Naive thymus-derived CD4-positive, alpha-beta T cell (primary cell): ENCODE data around the gene RBM5. TPM values are rescaled to one million over a fixed set of nuclear protein-coding genes. Genes with fewer than 3 reads are reported as not detected.
A peak's percentile ranks its signal among the peaks of the same experiment; 100 is the strongest.

Experiments
- ATAC-seq: fragments of 150-1000 bp; cut with Tn5 transposase; 2 replicates; pipeline ENCODE4 v1.10.0; 2021; ENCODE audit warnings: mild to moderate bottlenecking, moderate library complexity
- CTCF ChIA-PET: fragments of 350-600 bp; sonication (Branson Sonifier 250); formaldehyde crosslinking; loops from one replicate; lab custom pipeline; 2021; ENCODE audit warnings: antibody characterized with exemption; lab: Charles Lee
- POLR2A ChIA-PET: fragments of 350-600 bp; sonication (Branson Sonifier 250); formaldehyde crosslinking; loops from one replicate; lab custom pipeline; 2021; ENCODE audit warnings: antibody characterized with exemption, inconsistent platforms; lab: Charles Lee
- DNase-seq, 9 donors: peaks; one replicate each; pipeline versions ENCODE4 v3.0.0 to v3.0.0-alpha.2; 2020 to 2022; ENCODE audit warnings: mixed read lengths in 1 of 9
- H3K27ac ChIP-seq: one replicate; pipeline ENCODE4 v1.7.0; 2013; ENCODE audit warnings: mild to moderate bottlenecking, low read depth, low read length, moderate library complexity
- H3K27me3 ChIP-seq, 2 donors: one replicate each; pipeline ENCODE4 v1.7.0; 2013; ENCODE audit warnings: low read length in 2 of 2, mild to moderate bottlenecking in 2 of 2, moderate library complexity in 2 of 2; ENCODE audit not compliant: control insufficient read depth in 2 of 2, insufficient read depth in 2 of 2
- H3K36me3 ChIP-seq, 3 experiments: 1 replicate in 2 of 3; 2 replicates in 1 of 3; pipeline ENCODE4 v1.7.0; 2013; ENCODE audit warnings: low read length in 3 of 3, mild to moderate bottlenecking in 3 of 3, moderate library complexity in 1 of 3; ENCODE audit not compliant: insufficient read depth in 3 of 3, control insufficient read depth in 2 of 3
- H3K4me1 ChIP-seq, 2 donors: one replicate each; pipeline ENCODE4 v1.7.0; 2013; ENCODE audit warnings: low read length in 2 of 2, mild to moderate bottlenecking in 2 of 2, moderate library complexity in 1 of 2; ENCODE audit not compliant: control insufficient read depth in 2 of 2, insufficient read depth in 2 of 2
- H3K4me3 ChIP-seq: 2 replicates; pipeline ENCODE4 v1.7.0; 2013; ENCODE audit warnings: mild to moderate bottlenecking, low read length
- H3K9me3 ChIP-seq, 3 experiments: 1 replicate in 2 of 3; 2 replicates in 1 of 3; pipeline ENCODE4 v1.7.0; 2013; ENCODE audit warnings: low read length in 3 of 3; ENCODE audit not compliant: control insufficient read depth in 2 of 3
- H3K27ac Mint-ChIP-seq, 9 donors: one replicate each; pipeline ENCODE4 v1.8.0; 2020 to 2022; ENCODE audit warnings: mixed read lengths in 9 of 9, mild to moderate bottlenecking in 8 of 9, moderate library complexity in 5 of 9, inconsistent platforms in 2 of 9
- H3K27me3 Mint-ChIP-seq, 5 donors: one replicate each; pipeline ENCODE4 v1.8.0; 2021 to 2022; ENCODE audit warnings: mixed read lengths in 5 of 5, mild to moderate bottlenecking in 1 of 5
- H3K36me3 Mint-ChIP-seq, 5 donors: one replicate each; pipeline ENCODE4 v1.8.0; 2020 to 2022; ENCODE audit warnings: mixed read lengths in 5 of 5, mild to moderate bottlenecking in 3 of 5, inconsistent platforms in 1 of 5
- H3K4me1 Mint-ChIP-seq, 7 donors: one replicate each; pipeline ENCODE4 v1.8.0; 2020 to 2022; ENCODE audit warnings: mixed read lengths in 7 of 7, mild to moderate bottlenecking in 3 of 7, inconsistent platforms in 1 of 7
- H3K4me3 Mint-ChIP-seq, 10 donors: one replicate each; pipeline ENCODE4 v1.8.0; 2020 to 2022; ENCODE audit warnings: mild to moderate bottlenecking in 10 of 10, mixed read lengths in 10 of 10, moderate library complexity in 6 of 10, inconsistent platforms in 2 of 10
- H3K9me3 Mint-ChIP-seq, 11 donors: one replicate each; pipeline ENCODE4 v1.8.0; 2020 to 2022; ENCODE audit warnings: mixed read lengths in 11 of 11, mild to moderate bottlenecking in 4 of 11, inconsistent platforms in 1 of 11, moderate library complexity in 1 of 11
- intact Hi-C, 2 donors: fragments of 100-400 bp; cut with micrococcal nuclease; formaldehyde crosslinking; loops; one replicate each; pipeline ENCODE4 v1.15.1; 2023
- polyA plus RNA-seq, 2 donors: library from polyadenylated mRNA; unstranded; fragments of 300-500 nt; fragmentation: Illumina TruSeq; gene quantifications; one replicate each; pipeline ENCODE4 v1.2.3, GENCODE V29; 2021
- total RNA-seq, 6 experiments: library from RNA in 5 of 6; stranded (reverse) in 5 of 6; gene quantifications; 1 replicate in 5 of 6; 2 replicates in 1 of 6; pipeline ENCODE4 v1.2.3 and lab custom pipeline; 2021 to 2026

Gene RBM5
- total and polyA plus RNA-seq, 7 experiments from 2014 or later, result 45.6 to 420 (median 320) TPM

DNA sequence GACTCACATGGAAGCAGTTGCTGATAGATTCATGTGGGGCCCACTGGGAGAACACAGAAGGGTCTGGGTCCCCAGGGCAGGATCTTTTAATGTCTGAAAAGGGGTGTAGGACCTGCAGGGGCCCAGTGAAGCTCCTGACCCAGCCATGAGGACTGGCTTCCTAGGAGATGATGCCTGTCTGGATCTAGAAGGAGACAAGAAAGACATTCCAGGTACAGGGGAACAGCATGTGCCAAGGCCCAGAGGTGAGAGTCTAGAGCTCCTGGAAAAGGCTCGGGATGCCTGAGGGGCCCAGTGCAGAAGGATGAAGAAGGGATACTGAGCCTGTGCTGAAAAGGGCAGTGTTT, 61.7 kb downstream of the RBM5 start:
- no peak overlapping the region for H3K27ac ChIP-seq
- peaks cover 4 to 6% of the 10 kb centered on the region in 2 donors for H3K4me1 ChIP-seq
- no peak overlapping the region for H3K4me3 ChIP-seq
- no peak for ATAC-seq
- H3K9me3 Mint-ChIP-seq, result no peaks in the 10 kb centered on the region
- H3K27me3 ChIP-seq, result peaks cover 0 to 3% of the 10 kb centered on the region in 2 donors
- CTCF ChIA-PET, result no interaction called here
- peaks cover 5 to 23% (median 14%) of the 10 kb centered on the region in 5 donors for H3K27me3 Mint-ChIP-seq
- H3K36me3 ChIP-seq, result no peaks in the 10 kb centered on the region
- H3K27ac Mint-ChIP-seq, result no peak overlapping the region
- intact Hi-C loops, result no loop called here
- peak overlapping the region in 1 of 10 donors; percentile 59 for H3K4me3 Mint-ChIP-seq
- H3K36me3 Mint-ChIP-seq, result peaks cover 0 to 3% (median 0%) of the 10 kb centered on the region in 5 donors
- POLR2A ChIA-PET, result no interaction called here
- no peak for DNase-seq
- no peaks in the 10 kb centered on the region for H3K9me3 ChIP-seq
- H3K4me1 Mint-ChIP-seq, result peaks cover 5 to 14% (median 8%) of the 10 kb centered on the region in 7 donors

DNA sequence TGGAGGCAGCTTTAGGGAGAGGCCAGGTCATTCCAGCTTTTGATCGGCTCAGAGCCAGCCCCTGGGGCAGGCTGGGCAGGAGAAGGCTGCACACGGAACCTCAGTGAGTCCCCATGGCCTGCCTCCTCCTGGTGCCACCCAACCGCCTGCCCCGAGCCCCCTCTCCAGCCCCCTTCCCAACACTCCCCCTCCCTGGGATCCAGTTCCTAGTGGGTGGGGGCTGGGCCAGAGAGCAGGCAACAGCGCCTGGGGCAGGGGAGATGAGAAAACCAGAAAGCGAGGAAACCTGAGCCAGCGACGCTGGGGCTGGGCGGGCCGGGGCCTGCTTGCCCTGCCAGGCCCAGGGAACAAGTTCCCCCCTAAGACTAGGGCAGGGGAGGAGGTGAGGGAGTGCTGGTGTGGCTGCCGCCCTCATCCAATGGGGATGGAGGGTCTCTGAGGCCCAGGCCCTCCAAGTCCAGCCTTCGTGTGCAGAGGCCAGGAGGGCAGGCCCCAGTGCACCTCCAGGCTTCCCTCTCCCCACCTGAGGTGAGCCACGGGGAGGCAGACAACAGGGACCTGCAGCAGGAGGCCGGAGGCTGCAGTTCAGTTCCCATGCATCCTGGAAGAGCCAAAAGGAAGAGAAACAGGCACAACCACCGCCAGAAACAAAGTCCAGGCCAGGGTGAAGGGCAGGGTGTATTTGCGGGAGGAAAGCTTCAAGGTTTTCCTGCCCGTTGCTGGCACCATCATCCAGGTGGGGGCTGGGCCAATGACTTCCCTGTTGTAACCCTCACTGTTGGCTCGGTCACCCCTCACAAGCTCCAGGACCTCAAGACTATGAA, 62.4 kb downstream of the RBM5 start:
- H3K4me3 Mint-ChIP-seq, result peak overlapping the region in 1 of 10 donors; percentile 59
- Histone ChIP-seq H3K9me3 (no peaks in the 10 kb centered on the region), H3K4me3 (no peak overlapping the region), H3K27me3 (peaks cover 3 to 9% of the 10 kb centered on the region in 2 donors), H3K36me3 (no peaks in the 10 kb centered on the region), H3K4me1 (peaks cover 6 to 9% of the 10 kb centered on the region in 2 donors), H3K27ac (no peak overlapping the region)
- no peak for DNase-seq
- ATAC-seq, result no peak
- POLR2A ChIA-PET, result no interaction called here
- H3K4me1 Mint-ChIP-seq, result peaks cover 10 to 17% (median 12%) of the 10 kb centered on the region in 7 donors
- H3K27me3 Mint-ChIP-seq, result peaks cover 11 to 28% (median 18%) of the 10 kb centered on the region in 5 donors
- H3K27ac Mint-ChIP-seq, result no peak overlapping the region
- H3K36me3 Mint-ChIP-seq, result peaks cover 0 to 3% (median 0%) of the 10 kb centered on the region in 5 donors
- H3K9me3 Mint-ChIP-seq, result no peaks in the 10 kb centered on the region
- intact Hi-C loops, result no loop called here
- CTCF ChIA-PET, result no interaction called here

GRCh38 chr3:50151728-50152127, 63.0 kb downstream of the RBM5 start:
- H3K27me3 Mint-ChIP-seq, result peaks cover 16 to 34% (median 23%) of the 10 kb centered on the region in 5 donors
- ATAC-seq (no peak), DNase-seq (no peak)
- intact Hi-C loops, result no loop called here
- peak overlapping the region in 1 of 10 donors; percentile 23 for H3K4me3 Mint-ChIP-seq
- H3K4me1 Mint-ChIP-seq, result peaks cover 11 to 20% (median 14%) of the 10 kb centered on the region in 7 donors
- Histone ChIP-seq H3K27me3 (peaks cover 10 to 13% of the 10 kb centered on the region in 2 donors), H3K36me3 (no peaks in the 10 kb centered on the region), H3K27ac (no peak overlapping the region), H3K9me3 (no peaks in the 10 kb centered on the region), H3K4me1 (peaks cover 6 to 9% of the 10 kb centered on the region in 2 donors), H3K4me3 (no peak overlapping the region)
- H3K27ac Mint-ChIP-seq, result no peak overlapping the region
- POLR2A ChIA-PET, result no interaction called here
- H3K9me3 Mint-ChIP-seq, result no peaks in the 10 kb centered on the region
- CTCF ChIA-PET, result no interaction called here
- H3K36me3 Mint-ChIP-seq, result peaks cover 0 to 3% (median 0%) of the 10 kb centered on the region in 5 donors

GRCh38 chr3:50153782-50154475, 65.2 kb downstream of the RBM5 start:
- Mint-ChIP-seq H3K27me3 (peaks cover 16 to 50% (median 28%) of the 10 kb centered on the region in 5 donors), H3K9me3 (no peaks in the 10 kb centered on the region), H3K27ac (peak overlapping the region in 3 of 9 donors; percentile 26 to 81 (median 58)), H3K36me3 (peaks cover 0 to 3% (median 0%) of the 10 kb centered on the region in 5 donors), H3K4me1 (peaks cover 11 to 20% (median 14%) of the 10 kb centered on the region in 7 donors), H3K4me3 (peak overlapping the region; percentile 74 to 91 (median 87))
- peaks cover 6 to 9% of the 10 kb centered on the region in 2 donors for H3K4me1 ChIP-seq
- POLR2A ChIA-PET, result no interaction called here
- peak overlapping the region; percentile 27 for H3K4me3 ChIP-seq
- ATAC-seq (no peak), DNase-seq (no peak)
- CTCF ChIA-PET, result interaction anchor here (0.5 kb wide), 1 partner anchor 24 kb away, joined by 3 read pairs; no protein-coding TSS in a partner anchor
- H3K27ac ChIP-seq, result no peak overlapping the region
- intact Hi-C loops, result no loop called here
- H3K36me3 ChIP-seq, result no peaks in the 10 kb centered on the region
- no peaks in the 10 kb centered on the region for H3K9me3 ChIP-seq
- peaks cover 10 to 13% of the 10 kb centered on the region in 2 donors for H3K27me3 ChIP-seq

DNA sequence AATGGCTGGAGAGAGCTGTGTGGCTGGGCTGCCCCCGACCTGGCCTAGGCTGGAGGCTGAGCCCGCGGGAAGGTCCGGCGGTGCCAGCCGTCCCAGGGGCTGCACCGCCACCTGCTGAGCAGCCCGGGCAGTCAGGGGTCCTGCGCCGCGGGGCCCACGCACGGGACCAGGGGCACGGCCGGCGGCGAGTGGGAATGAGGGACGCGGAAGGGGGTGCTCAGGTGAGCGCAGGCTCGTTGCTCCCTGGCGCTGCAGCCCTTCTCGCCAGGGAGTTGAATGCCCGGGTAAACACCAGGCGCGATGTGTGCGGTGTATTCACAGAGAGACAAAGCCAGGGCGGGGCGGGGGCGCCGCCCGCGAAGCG, 65.7 kb downstream of the RBM5 start:
- no peaks in the 10 kb centered on the region for H3K9me3 ChIP-seq
- POLR2A ChIA-PET, result no interaction called here
- peaks cover 6 to 9% of the 10 kb centered on the region in 2 donors for H3K4me1 ChIP-seq
- no peak overlapping the region for H3K27ac ChIP-seq
- H3K9me3 Mint-ChIP-seq, result no peaks in the 10 kb centered on the region
- peak overlapping the region in 3 of 9 donors; percentile 26 to 81 (median 58) for H3K27ac Mint-ChIP-seq
- ATAC-seq (peak; percentile 7), DNase-seq (no peak)
- H3K4me1 Mint-ChIP-seq, result peaks cover 11 to 20% (median 14%) of the 10 kb centered on the region in 7 donors
- H3K27me3 ChIP-seq, result peaks cover 10 to 13% of the 10 kb centered on the region in 2 donors
- H3K36me3 Mint-ChIP-seq, result peaks cover 0 to 3% (median 0%) of the 10 kb centered on the region in 5 donors
- intact Hi-C loops, result no loop called here
- CTCF ChIA-PET, result interaction anchor here (0.5 kb wide), 1 partner anchor 25 kb away, joined by 3 read pairs; no protein-coding TSS in a partner anchor
- no peaks in the 10 kb centered on the region for H3K36me3 ChIP-seq
- peaks cover 16 to 52% (median 28%) of the 10 kb centered on the region in 5 donors for H3K27me3 Mint-ChIP-seq
- H3K4me3 Mint-ChIP-seq, result peak overlapping the region; percentile 74 to 91 (median 87)
- H3K4me3 ChIP-seq, result peak overlapping the region; percentile 27

DNA sequence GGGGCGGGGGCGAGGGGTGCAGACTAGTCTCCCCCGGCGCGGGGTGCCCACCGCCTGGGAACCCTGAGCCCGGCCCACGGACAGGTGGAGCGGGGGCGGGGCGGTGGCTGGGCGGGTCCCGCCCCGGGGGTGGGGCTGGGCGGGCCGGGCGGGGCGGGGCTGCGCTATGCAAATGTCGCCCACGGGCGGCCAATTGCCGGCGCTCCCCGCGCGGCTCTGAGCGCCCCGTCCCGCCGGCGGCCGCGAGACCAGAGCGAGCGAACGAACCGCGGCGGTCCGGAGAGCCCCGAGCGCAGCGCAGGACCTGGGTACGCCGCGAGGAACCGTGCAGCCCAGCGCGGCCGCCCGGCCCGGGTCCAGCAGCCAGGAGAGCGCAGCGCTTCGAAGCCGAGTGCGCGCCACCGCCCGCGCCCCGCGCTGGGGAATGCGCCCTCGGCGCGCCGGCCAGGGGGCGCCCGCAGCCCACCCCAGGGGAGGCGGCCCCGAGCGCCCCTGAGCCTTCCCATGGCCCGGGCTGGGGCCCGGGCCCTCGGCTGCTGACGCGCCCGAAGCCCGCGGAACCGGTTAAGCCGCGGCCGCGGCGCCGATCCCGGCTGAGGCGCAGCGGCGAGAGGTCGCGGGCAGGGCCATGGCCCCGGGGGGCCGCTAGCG, 66.2 kb downstream of the RBM5 start, which contains the start of gene SEMA3F:
TSS of gene SEMA3F (plus strand) at position 485 of the 651 bp plus-strand sequence. CDS start 4,299 bp downstream, outside the sequence.
- Histone ChIP-seq H3K4me1 (peaks cover 6 to 9% of the 10 kb centered on the region in 2 donors), H3K27me3 (peaks cover 10 to 13% of the 10 kb centered on the region in 2 donors), H3K36me3 (no peaks in the 10 kb centered on the region), H3K27ac (no peak within 1 kb of the TSS), H3K4me3 (peak within 1 kb of the TSS; percentile 27), H3K9me3 (no peaks in the 10 kb centered on the region)
- Mint-ChIP-seq H3K27me3 (peaks cover 16 to 55% (median 28%) of the 10 kb centered on the region in 5 donors), H3K9me3 (peaks cover 0 to 1% (median 0%) of the 10 kb centered on the region in 11 donors), H3K27ac (peak within 1 kb of the TSS in 3 of 9 donors; percentile 26 to 81 (median 58)), H3K4me3 (peak within 1 kb of the TSS; percentile 74 to 91 (median 88)), H3K4me1 (peaks cover 11 to 20% (median 14%) of the 10 kb centered on the region in 7 donors), H3K36me3 (peaks cover 0 to 3% (median 0%) of the 10 kb centered on the region in 5 donors)
- CTCF ChIA-PET, result interaction anchor here (0.5 kb wide), 1 partner anchor 25 kb away, joined by 3 read pairs; no protein-coding TSS in a partner anchor
- intact Hi-C loops, result no loop called here
- DNase-seq (peak; percentile 35 to 78 (median 58)), ATAC-seq (peak; percentile 94)
- POLR2A ChIA-PET, result no interaction called here
